Measurements from ENCODE around the gene PPIH.
A peak's percentile ranks its signal among the peaks of the same experiment; 100 is the strongest.

The PPIH gene

GRCh38 chr1:42682739-42683531 lies 24.7 kb downstream of the PPIH start:
- ChIA-PET CTCF (interaction anchor here (0.6 to 1.1 kb wide), 4 partner anchors 23 to 105 kb away, joined by 3 read pairs; no protein-coding TSS in a partner anchor), POLR2A (interaction anchor here (0.6 to 3.2 kb wide), 21 partner anchors 8 to 391 kb away, joined by 3 to 34 read pairs (median 6); partner anchors contain the start of genes C1orf50, CCDC30, CLDN19 and P3H1)
- Histone ChIP-seq H3K4me1 (ENCODE audit: control insufficient read depth, insufficient read depth, low read length) (peaks cover 13% of the 10 kb centered on the region), H3K36me3 (ENCODE audit: control insufficient read depth in 2 of 2, insufficient read depth in 1 of 2, low read length in 2 of 2) (peaks cover 0 to 47% of the 10 kb centered on the region in 2 experiments; a peak in 1 of 3 replicates), H3K27ac (ENCODE audit: extremely low read depth, low read depth, low read length) (peak overlapping the region; percentile 75), H3K4me3 (ENCODE audit: low read depth, low read length) (peak overlapping the region; percentile 78), H3K9me3 (ENCODE audit: control insufficient read depth, insufficient read depth, low read depth, low read length) (no peaks in the 10 kb centered on the region)
- TF ChIP-seq ZNF16 (tag by site-specific recombination; IDR thresholded peaks at IDR 0.05; ENCODE audit: low read depth) (no peak), ZNF837 (tag by site-specific recombination; IDR thresholded peaks at IDR 0.05) (no peak), ZNF571 (tag by site-specific recombination; IDR thresholded peaks at IDR 0.05) (no peak), SCRT1 (tag by site-specific recombination; IDR thresholded peaks at IDR 0.05; ENCODE audit: borderline replicate concordance) (peak; percentile 94), SCRT2 (tag by site-specific recombination; IDR thresholded peaks at IDR 0.05) (peak; percentile 98), GLIS1 (tag by site-specific recombination; IDR thresholded peaks at IDR 0.05) (peak; percentile 17; the same call in 1 of the 2 replicates), ZNF600 (tag by site-specific recombination; IDR thresholded peaks at IDR 0.05) (peak; percentile 39; the same call in 1 of the 2 replicates), PRDM10 (tag by site-specific recombination; IDR thresholded peaks at IDR 0.05) (no peak), ZFHX2 (tag by site-specific recombination; conservative IDR thresholded peaks at IDR 0.05) (peak; percentile 89), BCL6B (tag by site-specific recombination; IDR thresholded peaks at IDR 0.05) (no peak), KLF9 (tag by site-specific recombination; IDR thresholded peaks at IDR 0.05; ENCODE audit: low read depth) (peak; percentile 77), ZNF692 (tag by site-specific recombination; IDR thresholded peaks at IDR 0.05) (0 out of 2 replicates have a peak, but pooled peaks have one; percentile 39), KLF10 (tag by site-specific recombination; IDR thresholded peaks at IDR 0.05) (peak; percentile 81), ZBTB8A (tag by site-specific recombination; IDR thresholded peaks at IDR 0.05) (peak; percentile 50), ZNF48 (tag by site-specific recombination; IDR thresholded peaks at IDR 0.05) (no peak), MYNN (tag by site-specific recombination; IDR thresholded peaks at IDR 0.05; ENCODE audit: borderline replicate concordance) (no peak), ZSCAN30 (tag by site-specific recombination; IDR thresholded peaks at IDR 0.05) (peak; percentile 60; the same call in 1 of the 2 replicates), TSHZ1 (tag by site-specific recombination; IDR thresholded peaks at IDR 0.05; ENCODE audit: borderline replicate concordance) (no peak), ZBTB26 (tag by site-specific recombination; optimal IDR thresholded peaks at IDR 0.05) (peak; percentile 94), ZNF660 (tag by site-specific recombination; IDR thresholded peaks at IDR 0.05) (peak; percentile 79), ZBTB20 (tag by site-specific recombination; IDR thresholded peaks at IDR 0.05) (peak; percentile 67; the same call in 1 of the 2 replicates), SP7 (tag by site-specific recombination; IDR thresholded peaks at IDR 0.05) (0 out of 2 replicates have a peak, but pooled peaks have one; percentile 12), ZFP69B (tag by site-specific recombination; IDR thresholded peaks at IDR 0.05) (0 out of 2 replicates have a peak, but pooled peaks have one; percentile 40), ZNF169 (tag by site-specific recombination; IDR thresholded peaks at IDR 0.05) (no peak)
